Stimulated activated CD8-positive, alpha-beta memory T cell treated with anti-CD3 and anti-CD28 coated beads, Interleukin-12 subunit alpha, Interleukin-12 subunit beta, amount 100 ng/mL, for 24 hours (primary cell): ENCODE measurements around the gene ATP7B.

Experiments used
- DNase-seq: peaks from one replicate; pipeline ENCODE4 v3.0.0-alpha.2; 2020; ENCODE audit errors: extremely low read depth

ATP7B gene

GRCh38 chr13:51894239-51894638, 117.0 kb downstream of the ATP7B start:
- DNase-seq = no peak

GRCh38 chr13:51892657-51893056, 118.6 kb downstream of the ATP7B start:
- no peak for DNase-seq

- DNase-seq = no peak
Observed at GRCh38 chr13:51887468-51887867, 123.8 kb downstream of the ATP7B start.

- DNase-seq = no peak
Observed at GRCh38 chr13:51885651-51886050, 125.6 kb downstream of the ATP7B start.

- DNase-seq = no peak
Observed at GRCh38 chr13:51883226-51883600, 128.0 kb downstream of the ATP7B start.
